NCI-H524 (cell line): ENCODE results near the gene ADGRG3.

Source experiments
- DNase-seq, 2 experiments: peaks; one replicate each; lab custom pipeline; 2025; lab: John Stamatoyannopoulos, UW

The ADGRG3 gene, protein sequence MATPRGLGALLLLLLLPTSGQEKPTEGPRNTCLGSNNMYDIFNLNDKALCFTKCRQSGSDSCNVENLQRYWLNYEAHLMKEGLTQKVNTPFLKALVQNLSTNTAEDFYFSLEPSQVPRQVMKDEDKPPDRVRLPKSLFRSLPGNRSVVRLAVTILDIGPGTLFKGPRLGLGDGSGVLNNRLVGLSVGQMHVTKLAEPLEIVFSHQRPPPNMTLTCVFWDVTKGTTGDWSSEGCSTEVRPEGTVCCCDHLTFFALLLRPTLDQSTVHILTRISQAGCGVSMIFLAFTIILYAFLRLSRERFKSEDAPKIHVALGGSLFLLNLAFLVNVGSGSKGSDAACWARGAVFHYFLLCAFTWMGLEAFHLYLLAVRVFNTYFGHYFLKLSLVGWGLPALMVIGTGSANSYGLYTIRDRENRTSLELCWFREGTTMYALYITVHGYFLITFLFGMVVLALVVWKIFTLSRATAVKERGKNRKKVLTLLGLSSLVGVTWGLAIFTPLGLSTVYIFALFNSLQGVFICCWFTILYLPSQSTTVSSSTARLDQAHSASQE

DNA sequence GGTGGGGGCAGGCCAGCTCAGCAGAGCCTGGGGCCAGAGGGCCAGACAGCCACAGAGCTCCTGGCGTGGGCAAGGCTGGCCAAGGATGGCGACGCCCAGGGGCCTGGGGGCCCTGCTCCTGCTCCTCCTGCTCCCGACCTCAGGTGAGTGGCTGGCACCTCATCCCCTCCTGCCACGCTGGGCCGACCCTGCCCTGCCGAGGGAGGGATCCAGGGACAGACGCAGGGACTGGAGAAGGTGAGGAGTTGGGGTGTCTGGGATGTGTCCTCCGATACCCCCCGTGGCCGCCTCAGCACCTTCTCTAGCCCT lies at the start of gene ADGRG3:
ADGRG3 (plus strand) TSS at position 44 of the 309 bp plus-strand sequence; CDS start at position 86, 42 bp downstream.
- DNase-seq: no peak

DNA sequence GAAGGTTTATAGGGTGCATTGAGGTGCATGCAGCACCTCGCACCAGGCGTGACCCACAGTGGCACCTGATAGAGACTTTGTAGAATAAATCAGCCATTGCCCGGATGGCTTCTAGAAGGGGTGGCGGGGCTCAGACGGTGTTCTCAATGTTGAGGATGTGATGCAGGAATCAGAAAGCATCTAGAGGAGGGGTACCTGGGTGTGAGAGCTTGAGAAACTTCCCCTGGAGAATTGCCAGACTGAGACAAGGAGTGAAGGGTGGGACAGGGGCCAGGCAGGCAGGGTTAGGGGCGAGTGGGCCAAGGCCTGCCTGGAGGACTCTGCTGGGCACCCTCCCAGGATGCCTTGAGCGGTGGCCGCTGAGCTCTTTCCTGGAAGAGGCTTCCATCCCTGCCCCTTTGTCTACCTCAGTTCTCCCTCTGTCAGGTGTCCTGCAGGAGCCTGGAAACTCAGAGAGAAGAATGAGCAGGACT lies 48.9 kb upstream of the ADGRG3 start:
- DNase-seq: no peak

DNA sequence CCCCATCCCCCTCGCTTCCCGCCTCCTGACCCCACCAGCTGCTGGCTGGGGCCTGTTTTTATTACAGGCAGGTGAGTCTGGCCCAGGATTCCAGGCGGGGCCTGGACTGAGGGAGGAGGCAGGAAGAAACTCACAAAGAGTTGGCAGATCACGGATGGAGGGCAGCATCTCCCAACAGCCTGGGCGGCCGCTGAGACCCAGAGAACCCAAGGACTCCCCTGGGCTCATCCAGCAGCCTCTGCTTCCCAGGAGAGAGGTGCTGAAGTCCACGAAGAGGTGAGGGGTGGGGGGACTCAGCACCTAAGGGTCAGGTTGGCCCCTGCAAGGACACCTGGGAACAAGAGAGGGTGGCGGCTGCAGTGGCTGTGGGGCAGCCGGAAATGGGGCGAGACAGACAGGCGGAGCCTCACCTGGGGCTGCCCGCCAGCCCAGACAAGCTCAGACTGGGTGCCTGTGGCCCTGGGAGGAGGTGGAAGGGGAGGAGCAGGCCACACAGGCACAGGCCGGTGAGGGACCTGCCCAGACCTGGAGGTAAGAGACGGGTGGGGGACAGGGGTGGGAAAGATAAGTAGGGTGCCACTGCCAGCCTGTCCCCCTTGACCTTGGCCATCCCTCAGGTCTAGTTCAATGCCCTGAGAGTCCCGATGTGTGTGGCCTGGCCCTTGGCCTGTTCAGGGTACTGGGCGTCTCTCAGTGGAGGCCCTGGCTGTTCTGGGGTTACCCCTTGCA lies 48.3 kb upstream of the ADGRG3 start:
- peak in 1 of 2 experiments; percentile 39 for DNase-seq

DNA sequence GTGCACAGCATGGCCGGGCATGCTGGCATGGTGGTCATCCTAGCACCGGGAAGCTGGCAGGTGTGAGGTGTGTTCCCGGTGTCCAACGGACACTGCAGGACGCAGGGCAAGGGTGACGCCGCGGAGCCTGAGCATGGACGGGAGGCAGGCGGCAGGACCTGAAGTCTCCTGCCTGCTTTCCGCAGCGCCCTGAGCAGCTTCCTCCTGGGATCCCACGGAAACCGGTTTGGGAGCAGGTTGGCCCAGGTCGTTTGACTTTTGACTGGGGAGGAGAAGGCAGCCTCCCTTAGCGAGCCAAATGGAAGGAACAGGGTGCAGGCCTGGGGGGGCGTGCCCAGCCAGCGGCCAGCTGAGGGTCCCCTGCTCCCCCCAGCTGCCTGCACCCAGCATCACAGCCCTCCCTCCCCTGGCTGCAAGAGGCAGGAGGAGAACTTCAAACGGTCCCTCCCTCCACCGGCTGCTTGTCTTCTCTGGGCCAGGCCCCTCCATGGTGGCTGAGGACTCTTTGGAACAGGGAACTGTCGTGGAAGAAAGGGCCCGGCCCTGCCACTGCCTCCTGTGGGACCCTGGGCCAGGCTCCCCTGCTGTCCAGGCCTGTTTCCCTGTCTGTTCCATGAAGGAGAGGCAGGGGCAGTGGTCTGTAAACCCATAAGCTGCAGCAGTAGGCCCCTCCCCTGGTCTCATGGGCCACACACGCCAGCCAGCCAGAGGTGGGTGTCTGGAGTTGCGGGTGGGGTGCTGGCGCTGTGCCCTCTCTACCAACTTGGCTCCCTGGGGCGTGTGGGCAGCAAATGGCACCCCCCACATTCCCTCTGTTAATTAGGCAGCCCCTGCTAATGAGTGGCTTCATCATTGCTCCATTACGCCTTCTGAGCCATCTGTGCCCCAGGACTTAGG lies 47.5 kb upstream of the ADGRG3 start:
- DNase-seq: peak; percentile 44 to 74

DNA sequence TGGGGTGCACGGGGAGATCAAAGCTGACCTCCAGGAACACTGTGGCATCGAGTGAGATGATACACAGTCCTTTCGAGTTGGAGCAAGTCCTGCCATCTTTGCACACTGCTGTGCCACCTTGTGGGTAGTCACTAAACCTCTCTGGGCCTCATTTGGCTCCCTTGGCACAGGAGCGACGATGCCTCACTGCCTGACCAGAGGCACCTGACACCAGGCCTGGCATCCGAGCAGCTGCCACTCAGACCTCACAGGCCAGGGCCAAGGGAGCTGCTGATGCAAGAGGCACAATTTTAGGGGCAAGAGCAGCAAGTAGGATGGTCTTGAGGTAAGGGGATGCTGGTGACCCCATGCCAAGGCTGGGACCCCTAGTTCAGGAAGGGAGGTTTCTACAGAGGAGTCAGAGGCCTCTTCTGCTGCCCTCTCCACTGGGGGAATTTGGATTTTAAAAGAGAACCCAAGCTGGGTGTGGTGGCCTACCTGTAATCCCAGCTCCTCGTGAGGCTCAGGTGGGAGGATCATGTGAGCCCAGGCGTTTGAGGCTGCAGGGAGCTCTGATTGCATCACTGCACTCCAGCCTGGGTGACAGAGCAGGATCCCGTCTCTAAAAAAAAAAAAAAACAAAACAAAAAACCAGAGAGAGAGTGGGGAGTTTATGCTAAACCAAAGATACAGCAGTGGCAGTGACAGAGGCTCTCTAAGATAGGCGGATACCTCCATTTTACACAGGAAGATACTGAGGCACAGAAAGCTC lies 46.4 kb upstream of the ADGRG3 start:
- no peak for DNase-seq

DNA sequence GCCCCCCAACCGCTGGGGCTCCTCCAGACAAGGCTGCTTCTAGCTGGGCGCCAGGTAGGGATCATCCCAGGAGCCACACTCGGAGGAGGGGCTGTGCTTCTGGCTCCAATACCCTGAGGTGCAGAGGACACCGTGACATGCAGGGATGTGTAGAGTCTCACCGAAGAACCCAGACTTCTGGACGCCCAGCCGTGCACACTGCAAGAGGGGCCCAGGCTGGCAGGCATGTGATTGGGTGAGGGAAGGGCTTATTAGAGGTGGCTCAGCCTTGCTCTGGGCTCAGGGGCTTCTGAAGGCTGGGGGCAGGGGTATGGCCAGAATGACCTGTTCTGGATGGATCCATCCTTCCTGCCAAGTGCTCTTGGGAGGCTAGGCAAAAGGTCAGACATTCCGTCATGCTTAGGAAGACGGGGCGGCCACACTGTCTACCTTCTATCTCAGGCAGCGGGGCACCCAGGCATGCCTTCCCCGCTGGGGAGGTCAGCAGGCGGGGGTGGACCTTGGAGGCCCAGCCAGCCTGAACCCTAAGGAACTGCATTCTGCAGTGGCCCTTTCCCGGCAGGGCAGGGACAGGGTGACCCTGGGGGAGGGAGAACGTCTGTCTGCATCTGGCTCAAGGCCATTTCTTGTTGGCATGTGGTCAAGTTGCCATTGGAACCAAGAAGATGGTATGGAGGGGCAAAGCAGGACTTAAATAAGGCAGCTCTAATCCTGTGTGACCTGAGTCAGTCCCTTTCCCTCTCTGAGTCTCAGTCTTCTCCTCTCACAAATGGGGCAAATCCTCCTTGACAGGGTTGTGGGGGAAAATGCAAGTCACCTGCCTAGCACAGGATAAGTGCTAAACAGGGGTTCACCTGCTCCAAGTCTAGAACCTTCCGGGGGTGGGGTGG lies 45.5 kb upstream of the ADGRG3 start:
- no peak for DNase-seq

DNA sequence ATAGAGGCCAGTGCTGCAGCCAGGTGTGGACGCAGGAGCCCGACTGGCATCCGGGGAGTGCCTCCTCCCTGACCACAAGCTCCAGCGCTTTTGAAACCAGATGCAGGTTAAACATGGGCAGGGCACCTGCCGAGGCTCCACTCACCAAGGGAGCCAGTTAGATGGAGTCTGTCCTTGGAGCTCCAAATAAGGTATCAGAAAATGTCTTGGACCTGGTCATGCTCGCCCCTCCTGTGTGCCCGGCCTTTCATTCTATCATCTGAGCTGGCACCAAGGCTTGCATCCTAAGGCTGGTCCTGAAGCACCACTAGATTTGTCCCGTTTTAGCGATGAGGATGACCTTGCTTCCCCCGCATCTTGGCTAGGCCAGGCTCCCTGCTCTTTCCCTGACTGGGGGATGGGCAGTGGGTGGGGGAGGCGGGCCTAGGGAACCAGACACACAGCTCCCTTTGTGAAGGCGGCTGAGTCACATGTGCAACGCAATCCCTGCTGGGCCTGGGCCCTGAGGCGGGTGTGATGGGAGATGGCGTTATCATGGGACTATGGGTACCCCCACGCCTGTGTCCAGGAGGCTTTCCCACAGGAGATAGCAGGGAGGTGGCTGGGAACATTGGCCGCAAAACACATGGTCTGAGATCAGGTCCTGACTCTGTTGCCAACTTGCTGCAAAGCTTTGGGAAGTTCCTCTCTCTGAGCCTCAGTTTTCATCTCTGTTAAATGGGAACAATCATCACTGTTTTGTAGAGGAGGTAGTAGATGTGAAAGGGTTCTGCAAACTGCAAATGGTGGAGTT lies 44.7 kb upstream of the ADGRG3 start:
- no peak for DNase-seq

DNA sequence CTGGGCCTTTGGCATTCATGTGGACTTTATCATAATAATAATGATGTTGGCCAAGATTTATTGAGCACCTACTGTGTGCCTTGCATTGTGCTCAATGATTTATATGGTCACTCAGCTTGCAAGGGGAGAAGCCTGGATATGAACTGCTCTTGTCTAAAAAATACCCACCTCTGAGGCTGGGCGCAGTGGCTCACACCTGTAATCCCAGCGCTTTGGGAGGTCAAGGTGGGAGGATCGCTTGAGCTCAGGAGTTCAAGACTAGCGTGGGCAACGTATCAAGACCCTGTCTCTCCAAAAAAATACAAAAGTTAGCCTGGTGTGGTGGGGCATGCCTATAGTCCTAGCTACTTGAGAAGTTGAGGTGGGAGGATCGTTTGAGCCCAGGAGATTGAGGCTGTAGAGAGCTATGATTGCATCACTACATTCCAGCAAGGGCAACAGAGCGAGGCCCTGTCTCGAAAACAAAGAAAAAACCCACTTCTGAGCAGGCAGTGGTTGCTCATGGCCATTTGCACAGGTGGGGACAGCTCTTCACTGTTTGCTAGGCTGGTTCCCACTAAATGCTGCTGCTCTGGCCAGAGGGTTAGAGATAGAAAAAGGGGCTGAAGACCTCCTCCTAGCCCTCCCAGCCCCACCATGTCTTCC lies 43.9 kb upstream of the ADGRG3 start:
- no peak for DNase-seq

DNA sequence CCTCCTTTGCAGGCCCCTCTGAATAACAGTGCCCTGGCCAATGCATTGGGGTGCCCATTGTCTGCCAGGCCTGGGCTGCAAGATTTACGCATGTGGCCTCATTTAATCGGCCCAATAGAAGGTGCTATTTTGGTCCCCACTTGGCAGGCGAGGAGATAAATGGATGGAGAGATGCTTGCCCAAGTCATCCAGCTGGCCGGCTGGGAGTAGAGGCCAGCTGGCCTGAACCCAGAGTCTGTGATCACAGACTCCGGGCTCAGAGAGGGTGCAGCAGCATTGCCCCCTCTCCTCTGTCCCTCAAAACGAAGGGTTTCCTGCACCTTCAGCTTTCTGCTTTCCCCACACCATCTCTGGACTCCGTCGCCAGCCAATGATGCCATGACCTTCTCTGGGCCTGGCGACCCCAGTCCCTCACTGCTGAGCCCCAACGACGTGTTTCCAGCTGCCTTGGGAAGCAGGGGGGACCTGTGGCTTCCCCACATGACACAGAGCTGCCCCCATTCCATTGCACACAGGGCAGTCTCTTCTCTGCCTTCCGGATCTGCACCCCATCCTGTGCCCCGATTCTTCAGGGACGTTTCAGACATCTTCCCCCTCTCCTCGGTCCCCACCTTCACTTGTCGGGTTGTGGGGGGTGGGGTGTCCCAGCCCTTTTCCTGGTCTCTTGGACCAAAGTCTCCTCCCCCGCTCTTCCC lies 43.2 kb upstream of the ADGRG3 start:
- no peak for DNase-seq

DNA sequence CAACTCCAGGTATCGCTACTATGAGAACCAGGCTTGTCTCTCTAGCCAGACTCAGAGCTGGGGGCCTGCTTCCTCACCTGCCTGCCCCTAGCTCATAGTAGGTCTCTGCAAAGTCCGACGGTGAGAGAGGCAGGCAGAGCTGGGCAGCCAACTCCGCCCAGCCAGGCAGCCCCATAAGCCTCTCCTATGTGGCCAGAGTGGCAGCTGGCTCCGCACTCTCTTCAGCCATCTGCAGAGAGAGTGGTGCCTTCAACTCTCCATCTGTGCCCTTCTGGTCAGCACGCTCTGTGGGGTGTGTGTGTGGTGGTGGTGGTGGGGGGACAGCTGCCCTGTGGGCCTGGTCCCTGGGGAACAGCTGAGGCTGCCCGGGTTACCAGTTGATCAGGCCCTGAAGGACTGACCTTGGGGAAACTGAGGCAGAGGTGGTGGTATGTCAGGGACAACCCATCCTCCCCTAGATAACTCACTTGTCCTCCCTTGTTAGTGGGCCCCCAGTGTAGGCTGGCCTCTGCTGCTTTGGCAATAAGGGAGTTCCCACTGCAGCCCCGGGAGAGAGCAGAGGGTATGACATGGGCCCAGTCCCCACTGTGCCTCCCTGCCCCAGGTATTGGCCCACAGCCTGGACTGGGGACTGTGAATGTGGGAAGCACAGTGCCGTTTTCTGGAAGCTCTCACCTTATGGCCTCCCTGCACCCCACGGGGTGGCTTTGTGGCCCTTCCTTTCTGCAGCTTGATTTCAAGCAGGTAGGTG lies 41.5 kb upstream of the ADGRG3 start:
- DNase-seq: peak; percentile 74 to 89

DNA sequence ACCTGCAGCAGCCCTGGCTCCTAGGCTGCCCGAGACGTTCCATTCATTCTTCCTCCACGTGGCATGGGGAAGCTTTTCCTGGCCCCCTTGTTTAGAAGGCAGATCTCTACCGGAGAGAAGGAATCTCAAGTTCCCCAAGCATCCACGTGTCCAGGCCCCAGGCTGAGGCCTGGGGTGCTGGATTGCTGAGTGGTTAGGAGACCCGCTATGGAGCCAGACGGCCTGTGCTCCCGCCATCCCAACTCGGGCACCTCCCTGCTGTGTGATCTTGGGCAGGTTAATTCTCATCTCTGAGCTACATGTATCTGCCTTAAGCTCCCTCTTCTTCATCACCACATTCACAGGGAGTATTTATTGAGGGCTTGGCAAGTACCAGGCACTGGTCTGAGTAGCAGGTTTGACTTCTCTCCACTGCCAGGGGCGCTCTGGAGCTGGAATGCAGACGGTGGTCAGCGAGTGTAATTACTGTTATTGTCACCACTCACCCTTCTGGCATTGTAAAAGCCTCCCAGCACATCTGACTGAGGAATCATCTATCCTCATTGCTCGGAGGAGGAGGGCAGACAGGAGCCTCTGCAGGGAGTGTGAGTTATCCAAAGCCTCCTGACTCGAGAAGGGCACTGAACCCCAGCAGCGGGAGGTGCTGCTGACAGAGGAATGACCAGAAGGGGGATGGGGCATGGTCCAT lies 40.8 kb upstream of the ADGRG3 start:
- DNase-seq: peak; percentile 81 to 92

DNA sequence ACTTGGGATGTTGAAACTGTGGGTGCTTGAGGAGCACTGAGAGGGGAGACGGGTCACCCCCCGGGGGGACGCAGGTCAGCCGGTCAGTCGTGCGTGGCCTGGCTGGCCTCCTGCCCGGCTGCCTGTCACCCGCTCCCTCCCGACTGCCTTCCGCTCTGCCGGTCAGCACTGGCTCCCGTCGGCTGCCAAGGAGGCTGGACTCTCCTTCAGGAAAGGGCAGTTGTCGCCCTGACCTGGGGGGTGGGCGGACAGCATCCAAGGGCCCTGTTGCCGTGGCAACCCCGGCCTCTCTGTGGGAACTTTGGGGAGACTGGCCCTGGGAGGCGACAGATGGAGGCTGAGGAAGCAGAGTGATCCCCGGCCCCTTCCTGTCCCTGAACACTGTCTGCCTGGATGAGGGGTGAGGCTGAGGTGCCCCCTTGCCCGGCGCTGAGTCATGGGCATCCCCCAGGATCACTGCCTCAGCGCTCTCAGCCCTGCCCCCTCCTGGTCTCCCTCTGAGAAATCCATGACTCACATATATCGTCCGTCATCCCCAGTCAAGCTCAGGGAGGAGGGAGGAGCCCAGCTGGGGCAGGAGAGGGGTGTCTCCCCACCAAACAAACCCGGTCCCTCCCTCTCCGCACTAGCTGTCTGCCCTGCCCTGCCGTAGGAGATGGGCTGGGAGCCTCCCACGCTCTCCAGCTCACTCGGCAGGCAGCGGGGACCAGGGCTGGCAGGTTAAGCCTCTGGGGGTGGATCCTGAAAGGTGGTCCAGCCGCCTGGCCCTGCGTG lies 39.9 kb upstream of the ADGRG3 start, which contains the start of gene ADGRG1:
ADGRG1 (plus strand) TSS at position 623 of the 774 bp plus-strand sequence. CDS start 21,658 bp downstream, outside the sequence.
- DNase-seq: peak; percentile 63 to 76

DNA sequence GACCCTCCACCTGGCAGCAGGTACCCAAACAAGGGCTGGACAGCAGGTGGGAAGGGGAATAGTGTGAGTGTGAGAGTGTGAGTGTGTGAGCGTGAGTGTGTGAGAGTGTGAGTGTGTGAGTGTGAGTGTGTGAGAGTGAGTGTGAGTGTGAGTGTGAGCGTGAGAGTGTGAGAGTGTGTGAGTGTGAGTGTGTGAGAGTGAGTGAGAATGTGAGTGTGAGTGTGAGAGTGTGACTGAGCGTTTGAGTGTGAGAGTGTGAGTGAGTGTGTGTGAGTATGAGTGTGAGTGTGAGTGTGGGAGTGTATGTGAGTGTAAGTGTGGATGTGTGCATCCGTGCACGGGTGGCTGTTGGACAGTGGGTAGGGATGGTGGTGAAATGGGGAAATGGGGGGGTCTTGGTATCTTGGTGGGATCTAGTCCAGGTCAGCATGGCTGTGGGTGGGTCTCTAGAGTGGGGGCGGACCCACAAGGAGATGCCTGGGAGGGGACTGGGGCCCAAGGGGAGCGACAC lies 39.3 kb upstream of the ADGRG3 start:
- no peak for DNase-seq

DNA sequence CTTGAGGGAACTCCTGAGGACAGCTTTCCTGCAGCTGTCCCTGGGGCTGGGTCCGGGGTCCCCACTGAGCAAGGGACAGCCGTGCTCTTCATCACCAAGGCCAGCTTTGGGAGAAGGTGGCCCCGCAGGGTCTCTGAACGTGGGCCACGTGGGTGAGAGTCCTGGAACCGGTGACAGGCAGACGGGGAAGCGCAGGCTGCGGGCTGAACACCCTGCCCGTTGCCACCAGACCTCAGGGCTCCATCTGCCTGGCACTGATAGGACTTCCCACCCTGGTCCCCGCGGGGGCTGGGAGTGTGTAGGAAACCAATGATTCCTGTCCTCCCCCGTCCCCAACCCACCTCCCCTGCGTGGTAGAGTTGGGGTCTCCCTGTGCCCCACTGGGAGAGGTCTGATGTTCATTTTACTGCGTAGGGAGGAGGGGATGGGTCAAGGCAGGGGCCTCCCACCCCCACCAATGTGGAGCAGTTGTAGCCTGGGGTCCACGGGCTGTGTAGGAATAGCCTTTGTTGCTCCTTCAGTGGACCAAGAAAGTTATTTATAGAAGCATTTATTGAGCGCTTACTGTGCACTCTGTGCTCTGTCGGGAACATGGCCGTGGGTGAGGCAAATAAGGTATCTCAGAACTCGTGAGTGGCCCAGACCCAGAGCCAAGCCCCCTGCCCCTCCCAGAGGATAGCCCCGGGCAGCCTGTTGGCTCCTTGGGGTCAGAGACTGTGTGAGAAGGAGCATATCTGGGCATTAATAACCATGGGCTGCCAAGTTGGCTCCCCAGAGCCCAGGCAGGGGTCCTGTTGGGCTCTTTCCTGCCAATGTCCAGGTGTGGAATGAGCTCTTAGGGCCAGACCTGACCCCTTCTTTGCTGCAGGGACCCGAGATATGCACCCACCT lies 38.3 kb upstream of the ADGRG3 start:
- DNase-seq: peak in 1 of 2 experiments; percentile 24

DNA sequence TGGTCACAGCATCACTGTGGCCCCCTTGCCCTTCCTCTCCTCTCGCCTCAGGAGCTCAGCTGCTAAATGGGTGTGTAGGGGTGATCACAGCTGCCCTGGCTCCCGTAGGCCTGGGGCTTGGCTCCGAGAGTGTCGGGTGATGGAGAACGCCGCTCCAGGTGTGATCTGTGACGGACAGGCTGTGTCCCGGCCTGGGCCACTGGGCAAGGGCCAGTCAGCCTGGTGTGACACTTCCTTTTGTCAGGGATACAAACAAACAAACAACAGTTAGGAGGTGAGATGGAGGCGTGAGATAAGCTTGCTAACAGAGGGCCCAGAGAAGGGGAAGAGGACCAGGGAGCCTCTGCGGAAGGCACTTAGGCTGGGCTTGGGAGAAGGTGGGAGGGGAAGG lies 37.7 kb upstream of the ADGRG3 start:
- no peak for DNase-seq
